IPS DF 6.9 (cell line): Measurements from ENCODE around the gene FKBP15.

Experiments used
- DNase-seq: peaks from one replicate; pipeline ENCODE4 v3.0.0-alpha.2; 2013; ENCODE audit warnings: low read depth, low spot score
- H3K27ac ChIP-seq: one replicate; pipeline ENCODE4 v1.5.1; 2013; ENCODE audit warnings: low read length, control low read depth
- H3K27me3 ChIP-seq: 2 replicates; pipeline ENCODE4 v1.6.1; 2013; ENCODE audit warnings: mild to moderate bottlenecking, low read length; ENCODE audit not compliant: control insufficient read depth, insufficient read depth
- H3K36me3 ChIP-seq: 2 replicates; pipeline ENCODE4 v1.6.1; 2013; ENCODE audit warnings: low read length; ENCODE audit not compliant: control insufficient read depth, insufficient read depth
- H3K4me1 ChIP-seq: 2 replicates; pipeline ENCODE4 v1.6.1; 2013; ENCODE audit warnings: low read length; ENCODE audit not compliant: control insufficient read depth, insufficient read depth
- H3K4me3 ChIP-seq: 2 replicates; pipeline ENCODE4 v1.5.1; 2013; ENCODE audit warnings: mild to moderate bottlenecking, low read length
- H3K9me3 ChIP-seq: 2 replicates; pipeline ENCODE4 v1.6.1; 2013; ENCODE audit warnings: low read length, inconsistent platforms; ENCODE audit not compliant: control insufficient read depth, insufficient read depth
- WGBS: extraction: QIAGEN DNeasy Blood & Tissue Kit; methylation state at CpG from one replicate; pipeline ENCODE4 v1.1.7; 2013; ENCODE audit warnings: mixed read lengths, missing lambda C conversion rate; ENCODE audit not compliant: insufficient read length, insufficient coverage; 5-methylcytosine and 5-hydroxymethylcytosine counted together

The FKBP15 gene

GRCh38 chr9:113160571-113160970, 60.5 kb downstream of the FKBP15 start:
- Histone ChIP-seq H3K27ac (no peak overlapping the region), H3K36me3 (peaks cover 2% of the 10 kb centered on the region; the same call in 1 of the 2 replicates), H3K9me3 (no peaks in the 10 kb centered on the region), H3K4me1 (peaks cover 4% of the 10 kb centered on the region), H3K4me3 (no peak overlapping the region), H3K27me3 (no peaks in the 10 kb centered on the region)
- no CpG with 5 or more reads among the region's 3 CpGs for WGBS
- peak; percentile 43 for DNase-seq

GRCh38 chr9:113158446-113158845, 62.6 kb downstream of the FKBP15 start:
- Histone ChIP-seq H3K4me1 (peaks cover 4% of the 10 kb centered on the region), H3K27me3 (no peaks in the 10 kb centered on the region), H3K27ac (no peak overlapping the region), H3K36me3 (no peaks in the 10 kb centered on the region), H3K4me3 (no peak overlapping the region), H3K9me3 (no peaks in the 10 kb centered on the region)
- WGBS, result no CpG with 5 or more reads among the region's 5 CpGs
- no peak for DNase-seq

GRCh38 chr9:113156880-113157279, 64.2 kb downstream of the FKBP15 start:
- no peak overlapping the region for H3K27ac ChIP-seq
- no peak overlapping the region for H3K4me3 ChIP-seq
- WGBS, result no CpG with 5 or more reads among the region's 1 CpG

GRCh38 chr9:113155911-113156588, 65.0 kb downstream of the FKBP15 start:
- peaks cover 5% of the 10 kb centered on the region; the same call in 1 of the 2 replicates for H3K27me3 ChIP-seq
- no peak for DNase-seq
- H3K4me3 ChIP-seq, result no peak overlapping the region
- no peaks in the 10 kb centered on the region for H3K36me3 ChIP-seq
- H3K4me1 ChIP-seq, result no peaks in the 10 kb centered on the region
- H3K27ac ChIP-seq, result no peak overlapping the region
- no CpG with 5 or more reads among the region's 7 CpGs for whole genome bisulfite sequencing
- no peaks in the 10 kb centered on the region for H3K9me3 ChIP-seq

More at GRCh38 chr9:113156880-113157279, 64.2 kb downstream of the FKBP15 start:
- no peaks in the 10 kb centered on the region for H3K36me3 ChIP-seq
- DNase-seq, result no peak
- H3K4me1 ChIP-seq, result peaks cover 4% of the 10 kb centered on the region
- H3K9me3 ChIP-seq, result no peaks in the 10 kb centered on the region
- peaks cover 1% of the 10 kb centered on the region; the same call in 1 of the 2 replicates for H3K27me3 ChIP-seq

GRCh38 chr9:113154946-113155345, 66.1 kb downstream of the FKBP15 start:
- Histone ChIP-seq H3K27me3 (peaks cover 5% of the 10 kb centered on the region; the same call in 1 of the 2 replicates), H3K27ac (no peak overlapping the region), H3K4me3 (no peak overlapping the region), H3K9me3 (no peaks in the 10 kb centered on the region), H3K36me3 (no peaks in the 10 kb centered on the region), H3K4me1 (no peaks in the 10 kb centered on the region)
- WGBS, result no CpG with 5 or more reads among the region's 2 CpGs
- DNase-seq, result no peak

GRCh38 chr9:113154471-113154870, 66.6 kb downstream of the FKBP15 start:
- Histone ChIP-seq H3K27ac (no peak overlapping the region), H3K4me1 (no peaks in the 10 kb centered on the region), H3K27me3 (peaks cover 5% of the 10 kb centered on the region; the same call in 1 of the 2 replicates), H3K4me3 (no peak overlapping the region), H3K9me3 (no peaks in the 10 kb centered on the region), H3K36me3 (no peaks in the 10 kb centered on the region)
- no peak for DNase-seq
- no CpG with 5 or more reads among the region's 6 CpGs for WGBS

GRCh38 chr9:113153599-113153998, 67.5 kb downstream of the FKBP15 start:
- H3K36me3 ChIP-seq, result no peaks in the 10 kb centered on the region
- H3K27me3 ChIP-seq, result peaks cover 5% of the 10 kb centered on the region; the same call in 1 of the 2 replicates
- no peak overlapping the region for H3K27ac ChIP-seq
- H3K9me3 ChIP-seq, result no peaks in the 10 kb centered on the region
- WGBS, result no CpG with 5 or more reads among the region's 6 CpGs
- no peak overlapping the region for H3K4me3 ChIP-seq
- DNase-seq, result no peak
- no peaks in the 10 kb centered on the region for H3K4me1 ChIP-seq

- Histone ChIP-seq H3K4me3 (no peak overlapping the region), H3K27ac (no peak overlapping the region), H3K9me3 (no peaks in the 10 kb centered on the region), H3K4me1 (no peaks in the 10 kb centered on the region), H3K27me3 (peaks cover 5% of the 10 kb centered on the region; the same call in 1 of the 2 replicates), H3K36me3 (no peaks in the 10 kb centered on the region)
- no peak for DNase-seq
- WGBS, result no CpG with 5 or more reads among the region's 3 CpGs
Observed at GRCh38 chr9:113152699-113153098, 68.4 kb downstream of the FKBP15 start.

GRCh38 chr9:113151696-113152630, 69.1 kb downstream of the FKBP15 start:
- DNase-seq, result no peak
- Histone ChIP-seq H3K4me1 (no peaks in the 10 kb centered on the region), H3K4me3 (peak overlapping the region; percentile 79; the same call in 1 of the 2 replicates), H3K9me3 (no peaks in the 10 kb centered on the region), H3K27ac (no peak overlapping the region), H3K27me3 (peaks cover 5% of the 10 kb centered on the region; the same call in 1 of the 2 replicates), H3K36me3 (no peaks in the 10 kb centered on the region)
- no CpG with 5 or more reads among the region's 11 CpGs for WGBS
